ENCODE data around the gene NRG3.
"Not testable (repeated sequence)": the region's sequence is repeated elsewhere in the genome, so short reads cannot be mapped to it uniquely, and the experiment has no call there.

Gene NRG3

DNA sequence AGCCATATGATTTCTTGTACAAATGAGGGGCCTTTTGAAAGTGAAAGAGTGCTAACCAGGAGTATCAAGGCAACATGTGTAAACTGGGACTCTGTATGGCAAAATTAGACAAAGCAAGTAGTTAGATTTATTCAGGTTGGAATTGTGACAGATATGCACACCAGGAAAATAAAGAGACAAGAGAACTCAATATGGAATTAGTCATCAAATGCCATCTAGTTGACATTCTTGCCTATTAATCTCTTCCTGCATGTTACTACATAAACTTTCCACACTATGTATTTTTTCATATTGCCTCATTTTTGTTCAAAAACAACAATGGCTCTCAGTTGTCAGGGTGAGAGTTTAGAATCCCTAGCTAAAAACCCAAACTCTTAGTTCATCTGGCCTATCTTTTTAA is 799.0 kb downstream of the NRG3 start:
- no peaks in the 10 kb centered on the region for H3K36me3 Mint-ChIP-seq (ENCODE audit: low read depth)
- no peaks in the 10 kb centered on the region for H3K4me1 Mint-ChIP-seq (ENCODE audit: low read depth)
- intact Hi-C loops (cut with micrococcal nuclease), result no loop called here
- peaks cover 35% of the 10 kb centered on the region for H3K9me3 Mint-ChIP-seq
- no peak overlapping the region for H3K27ac Mint-ChIP-seq
- H3K4me3 Mint-ChIP-seq, result no peak overlapping the region
- no peaks in the 10 kb centered on the region for H3K27me3 Mint-ChIP-seq

DNA sequence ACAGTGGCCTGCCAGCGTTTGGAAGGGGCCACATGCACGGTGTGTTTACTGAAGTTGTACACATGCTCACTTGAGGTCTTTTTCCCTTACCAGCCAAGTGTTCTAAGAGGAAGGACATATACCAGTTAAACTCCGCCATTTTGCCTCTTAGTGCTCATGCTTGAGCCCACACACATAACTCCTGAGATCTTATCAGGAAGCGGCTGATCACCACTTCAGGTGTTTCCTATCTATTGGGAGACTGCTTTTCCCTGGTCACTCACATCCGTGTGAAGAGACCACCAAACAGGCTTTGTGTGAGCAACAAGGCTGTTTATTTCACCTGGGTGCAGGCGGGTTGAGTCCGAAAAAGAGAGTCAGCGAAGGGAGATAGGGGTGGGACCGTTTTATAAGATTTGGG is 802.9 kb downstream of the NRG3 start:
- H3K27me3 Mint-ChIP-seq; H3K27ac Mint-ChIP-seq; H3K4me1 Mint-ChIP-seq (ENCODE audit: low read depth); H3K36me3 Mint-ChIP-seq (ENCODE audit: low read depth); intact Hi-C loops (cut with micrococcal nuclease); H3K4me3 Mint-ChIP-seq: not testable (repeated sequence)
- peaks cover 35% of the 10 kb centered on the region for H3K9me3 Mint-ChIP-seq

DNA sequence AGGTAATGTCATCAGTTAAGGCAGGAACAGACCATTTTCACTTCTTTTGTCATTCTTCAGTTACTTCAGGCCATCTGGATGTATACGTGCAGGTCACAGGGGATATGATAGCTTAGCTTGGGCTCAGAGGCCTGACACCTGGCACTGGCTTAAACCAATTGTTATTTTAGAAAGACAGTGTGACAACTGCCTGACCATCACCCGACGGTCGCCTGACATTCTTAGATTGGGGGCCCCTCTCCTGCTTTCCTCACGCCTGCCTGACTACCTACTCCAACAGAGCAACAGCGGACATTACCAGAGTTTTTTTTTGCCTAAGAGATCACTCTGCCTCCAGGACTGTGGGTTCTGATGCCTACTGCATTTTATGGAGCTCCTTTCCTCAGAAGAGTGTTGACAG is 803.5 kb downstream of the NRG3 start:
- H3K36me3 Mint-ChIP-seq (ENCODE audit: low read depth); intact Hi-C loops (cut with micrococcal nuclease); H3K27me3 Mint-ChIP-seq; H3K4me3 Mint-ChIP-seq; H3K27ac Mint-ChIP-seq; H3K4me1 Mint-ChIP-seq (ENCODE audit: low read depth): not testable (repeated sequence)
- peaks cover 33% of the 10 kb centered on the region for H3K9me3 Mint-ChIP-seq

DNA sequence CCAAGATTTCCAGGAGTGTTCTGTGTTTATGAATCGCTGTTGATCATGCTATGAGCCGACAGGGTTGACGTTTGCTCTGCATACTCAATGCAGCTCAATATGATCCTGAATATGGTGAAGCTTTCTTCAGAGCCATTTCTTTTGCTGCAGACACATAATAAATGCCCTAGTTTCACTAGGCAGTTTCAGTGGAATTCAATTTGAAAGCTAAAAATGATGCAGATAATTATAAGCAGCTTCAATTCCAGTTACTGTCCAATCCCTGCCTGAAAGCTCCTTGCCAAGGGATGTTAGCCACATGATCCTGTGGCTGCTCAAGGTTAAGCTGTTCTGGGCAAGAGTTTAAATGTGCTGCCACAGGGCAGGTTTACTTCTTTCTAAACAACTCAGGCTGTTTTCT is 805.6 kb downstream of the NRG3 start:
- Mint-ChIP-seq H3K27ac (no peak overlapping the region), H3K27me3 (no peaks in the 10 kb centered on the region), H3K4me3 (no peak overlapping the region), H3K36me3 (ENCODE audit: low read depth) (no peaks in the 10 kb centered on the region), H3K4me1 (ENCODE audit: low read depth) (no peaks in the 10 kb centered on the region), H3K9me3 (peaks cover 34% of the 10 kb centered on the region)
- intact Hi-C loops (cut with micrococcal nuclease), result no loop called here

- Mint-ChIP-seq H3K4me3 (no peak overlapping the region), H3K9me3 (peaks cover 9% of the 10 kb centered on the region), H3K4me1 (ENCODE audit: low read depth) (no peaks in the 10 kb centered on the region), H3K36me3 (ENCODE audit: low read depth) (no peaks in the 10 kb centered on the region), H3K27me3 (no peaks in the 10 kb centered on the region), H3K27ac (no peak overlapping the region)
- intact Hi-C loops (cut with micrococcal nuclease), result no loop called here
These were observed 809.0 kb downstream of the NRG3 start for GRCh38 chr10:82683945-82684344.

GRCh38 chr10:82685087-82685486 is 810.1 kb downstream of the NRG3 start:
- no peak overlapping the region for H3K27ac Mint-ChIP-seq
- no peaks in the 10 kb centered on the region for H3K27me3 Mint-ChIP-seq
- H3K36me3 Mint-ChIP-seq (ENCODE audit: low read depth), result no peaks in the 10 kb centered on the region
- H3K4me1 Mint-ChIP-seq (ENCODE audit: low read depth), result no peaks in the 10 kb centered on the region
- intact Hi-C loops (cut with micrococcal nuclease), result no loop called here
- no peak overlapping the region for H3K4me3 Mint-ChIP-seq
- peaks cover 9% of the 10 kb centered on the region for H3K9me3 Mint-ChIP-seq

DNA sequence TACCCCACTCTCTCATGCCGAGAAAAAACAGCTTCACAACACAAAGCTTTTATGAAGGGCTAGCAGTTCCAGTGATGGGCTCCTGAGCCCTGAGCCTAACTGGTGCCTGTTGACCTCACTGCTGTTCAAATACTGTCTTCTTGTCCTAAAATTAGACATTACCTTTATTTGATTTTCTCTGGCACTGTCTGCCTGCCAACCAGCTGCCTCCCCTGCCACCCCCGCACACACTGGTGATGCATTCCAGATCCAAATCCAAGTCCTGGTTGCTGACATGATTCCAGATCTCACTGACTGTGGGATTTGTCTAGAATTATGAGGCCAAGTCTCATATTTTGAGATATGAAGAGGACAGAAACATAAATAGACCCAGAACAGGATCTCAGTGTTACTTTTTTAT is 816.2 kb downstream of the NRG3 start:
- no peaks in the 10 kb centered on the region for H3K4me1 Mint-ChIP-seq (ENCODE audit: low read depth)
- no peaks in the 10 kb centered on the region for H3K36me3 Mint-ChIP-seq (ENCODE audit: low read depth)
- peaks cover 19% of the 10 kb centered on the region for H3K9me3 Mint-ChIP-seq
- H3K27ac Mint-ChIP-seq, result no peak overlapping the region
- no peaks in the 10 kb centered on the region for H3K27me3 Mint-ChIP-seq
- H3K4me3 Mint-ChIP-seq, result no peak overlapping the region
- intact Hi-C loops (cut with micrococcal nuclease), result no loop called here

- H3K4me1 Mint-ChIP-seq (ENCODE audit: low read depth), result no peaks in the 10 kb centered on the region
- no peaks in the 10 kb centered on the region for H3K27me3 Mint-ChIP-seq
- H3K4me3 Mint-ChIP-seq, result no peak overlapping the region
- H3K36me3 Mint-ChIP-seq (ENCODE audit: low read depth), result no peaks in the 10 kb centered on the region
- H3K9me3 Mint-ChIP-seq, result peaks cover 19% of the 10 kb centered on the region
- intact Hi-C loops (cut with micrococcal nuclease), result no loop called here
- no peak overlapping the region for H3K27ac Mint-ChIP-seq
These were observed 817.5 kb downstream of the NRG3 start for GRCh38 chr10:82692458-82692857.

- no peak overlapping the region for H3K4me3 Mint-ChIP-seq
- no peak overlapping the region for H3K27ac Mint-ChIP-seq
- H3K36me3 Mint-ChIP-seq (ENCODE audit: low read depth), result no peaks in the 10 kb centered on the region
- H3K4me1 Mint-ChIP-seq (ENCODE audit: low read depth), result no peaks in the 10 kb centered on the region
- H3K27me3 Mint-ChIP-seq, result no peaks in the 10 kb centered on the region
- intact Hi-C loops (cut with micrococcal nuclease), result no loop called here
- H3K9me3 Mint-ChIP-seq, result peaks cover 24% of the 10 kb centered on the region
These were observed 846.8 kb downstream of the NRG3 start for GRCh38 chr10:82721831-82722230.

- intact Hi-C loops (cut with micrococcal nuclease), result no loop called here
- H3K27ac Mint-ChIP-seq, result no peak overlapping the region
- H3K9me3 Mint-ChIP-seq, result peaks cover 28% of the 10 kb centered on the region
- no peaks in the 10 kb centered on the region for H3K36me3 Mint-ChIP-seq (ENCODE audit: low read depth)
- no peak overlapping the region for H3K4me3 Mint-ChIP-seq
- H3K4me1 Mint-ChIP-seq (ENCODE audit: low read depth), result no peaks in the 10 kb centered on the region
- no peaks in the 10 kb centered on the region for H3K27me3 Mint-ChIP-seq
These were observed 847.3 kb downstream of the NRG3 start for GRCh38 chr10:82722273-82722672.

- H3K27ac Mint-ChIP-seq, result no peak overlapping the region
These were observed 861.3 kb downstream of the NRG3 start for GRCh38 chr10:82736305-82736704.

DNA sequence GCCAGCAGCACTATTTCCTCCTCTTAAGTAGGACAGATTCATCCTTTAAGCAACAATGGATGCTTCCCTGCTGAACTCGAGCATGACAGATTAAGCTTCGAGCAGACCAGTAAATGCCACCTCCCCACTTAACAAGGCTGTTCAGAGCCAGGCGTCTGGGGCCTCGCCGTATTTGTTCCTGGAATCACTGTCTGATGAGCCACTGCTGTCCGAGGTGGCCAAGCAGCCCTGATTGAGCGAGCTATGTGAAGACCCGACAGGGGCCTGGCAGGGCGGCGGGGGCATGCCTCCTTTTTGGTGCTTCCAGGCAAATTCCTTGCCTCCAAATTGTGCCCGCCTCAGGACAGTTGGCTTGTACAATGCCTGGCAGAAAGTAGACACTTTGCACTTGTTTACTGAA is 862.6 kb downstream of the NRG3 start:
- H3K4me1 Mint-ChIP-seq (ENCODE audit: low read depth), result no peaks in the 10 kb centered on the region

More at GRCh38 chr10:82736305-82736704, 861.3 kb downstream of the NRG3 start:
- Mint-ChIP-seq H3K9me3 (peaks cover 9% of the 10 kb centered on the region), H3K36me3 (ENCODE audit: low read depth) (no peaks in the 10 kb centered on the region), H3K27me3 (no peaks in the 10 kb centered on the region), H3K4me1 (ENCODE audit: low read depth) (no peaks in the 10 kb centered on the region), H3K4me3 (no peak overlapping the region)
- intact Hi-C loops (cut with micrococcal nuclease), result no loop called here

GRCh38 chr10:82738592-82738991 is 863.6 kb downstream of the NRG3 start:
- Mint-ChIP-seq H3K27ac (no peak overlapping the region), H3K36me3 (ENCODE audit: low read depth) (no peaks in the 10 kb centered on the region), H3K27me3 (no peaks in the 10 kb centered on the region), H3K4me3 (no peak overlapping the region), H3K9me3 (peaks cover 9% of the 10 kb centered on the region), H3K4me1 (ENCODE audit: low read depth) (no peaks in the 10 kb centered on the region)
- intact Hi-C loops (cut with micrococcal nuclease), result no loop called here

More for the DNA sequence above, 862.6 kb downstream of the NRG3 start:
- no peak overlapping the region for H3K27ac Mint-ChIP-seq
- no peaks in the 10 kb centered on the region for H3K27me3 Mint-ChIP-seq
- H3K9me3 Mint-ChIP-seq, result peaks cover 9% of the 10 kb centered on the region
- no peaks in the 10 kb centered on the region for H3K36me3 Mint-ChIP-seq (ENCODE audit: low read depth)
- intact Hi-C loops (cut with micrococcal nuclease), result no loop called here
- no peak overlapping the region for H3K4me3 Mint-ChIP-seq

DNA sequence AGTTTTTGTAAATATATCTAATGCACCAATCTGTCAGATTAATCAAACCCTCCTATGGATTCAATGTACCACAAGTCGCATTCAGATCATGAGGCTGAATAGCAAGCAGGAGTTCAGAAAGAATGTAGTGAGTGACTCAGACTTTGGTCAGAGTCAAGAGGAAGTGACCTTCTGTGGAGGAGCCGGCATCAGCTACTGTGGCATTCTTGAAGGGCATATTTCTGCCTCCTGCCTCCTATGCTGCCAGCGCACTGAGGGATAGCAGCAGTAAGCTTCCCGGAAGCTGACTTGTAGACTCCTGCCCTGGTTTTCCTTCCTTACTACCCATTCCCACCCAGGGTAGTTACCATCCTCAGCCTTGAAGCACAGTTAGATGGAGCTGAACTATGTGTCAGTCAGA is 867.5 kb downstream of the NRG3 start:
- no peaks in the 10 kb centered on the region for H3K36me3 Mint-ChIP-seq (ENCODE audit: low read depth)
- no peak overlapping the region for H3K27ac Mint-ChIP-seq
- H3K4me3 Mint-ChIP-seq, result no peak overlapping the region
- H3K9me3 Mint-ChIP-seq, result no peaks in the 10 kb centered on the region
- H3K27me3 Mint-ChIP-seq, result no peaks in the 10 kb centered on the region
- intact Hi-C loops (cut with micrococcal nuclease), result no loop called here
- no peaks in the 10 kb centered on the region for H3K4me1 Mint-ChIP-seq (ENCODE audit: low read depth)

GRCh38 chr10:82742898-82743297 is 867.9 kb downstream of the NRG3 start:
- Mint-ChIP-seq H3K4me3 (no peak overlapping the region), H3K27ac (no peak overlapping the region), H3K9me3 (no peaks in the 10 kb centered on the region), H3K27me3 (no peaks in the 10 kb centered on the region), H3K4me1 (ENCODE audit: low read depth) (no peaks in the 10 kb centered on the region), H3K36me3 (ENCODE audit: low read depth) (no peaks in the 10 kb centered on the region)
- intact Hi-C loops (cut with micrococcal nuclease), result no loop called here
